ENCODE results near the gene TCF25.
"Not testable (repeated sequence)": the region's sequence is repeated elsewhere in the genome, so short reads cannot be mapped to it uniquely, and the experiment has no call there.

Gene TCF25

DNA sequence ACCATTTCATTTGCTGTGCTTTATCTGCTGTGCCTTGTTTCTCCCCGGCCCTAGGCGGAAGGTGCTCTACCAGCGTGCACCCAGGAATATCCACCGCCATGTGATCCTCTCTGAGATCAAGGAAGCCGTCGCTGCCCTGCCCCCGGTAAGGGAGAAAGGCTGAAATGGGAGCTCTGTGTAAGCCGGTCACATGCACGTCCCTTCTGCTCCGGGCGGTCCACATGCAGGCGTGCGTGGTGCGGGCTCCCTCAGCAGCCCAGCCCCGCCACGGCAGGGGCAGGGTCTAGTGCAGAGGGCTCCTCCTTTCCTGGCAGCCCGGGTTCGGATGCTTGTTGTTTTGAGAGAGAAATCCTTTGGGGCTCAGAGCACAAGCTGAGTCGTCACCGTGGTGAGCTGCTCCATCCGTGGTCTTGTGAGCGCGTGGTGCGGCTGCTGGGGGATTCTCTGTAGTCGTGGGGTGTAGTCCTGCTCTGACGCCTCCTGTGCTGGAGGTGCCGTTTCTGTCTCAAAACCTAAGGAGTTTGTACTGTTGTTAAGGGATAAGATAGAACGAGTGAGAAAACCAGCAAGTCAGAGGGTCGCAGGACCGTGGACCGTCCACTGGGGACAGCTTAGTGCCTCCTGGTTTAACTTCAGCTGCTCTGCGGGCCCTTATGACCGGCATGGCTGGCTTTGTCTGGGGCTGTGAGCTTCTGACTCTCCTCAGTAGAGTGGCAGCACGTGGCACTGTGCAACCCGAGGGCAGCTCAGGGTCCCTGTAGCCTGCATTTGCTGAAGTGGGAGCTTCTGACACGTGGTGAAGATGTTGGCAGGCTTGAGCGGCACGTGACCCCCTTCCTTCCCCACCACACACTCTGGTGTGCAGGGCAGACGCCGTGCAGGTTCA is 33.0 kb downstream of the TCF25 start:
- H3K9ac ChIP-seq (ENCODE audit: low read length): no peak overlapping the region
- no peaks in the 10 kb centered on the region for H3K4me1 ChIP-seq (ENCODE audit: control insufficient read depth, insufficient read depth, low read length)
- H3K27me3 ChIP-seq (ENCODE audit: control insufficient read depth, insufficient read depth, low read length): no peaks in the 10 kb centered on the region
- peaks cover 36% of the 10 kb centered on the region for H3K36me3 ChIP-seq (ENCODE audit: control insufficient read depth, insufficient read depth, low read length)
- no peak overlapping the region for H3K4me3 ChIP-seq (ENCODE audit: low read length)
- no peak overlapping the region for H3K27ac ChIP-seq (ENCODE audit: low read depth, low read length)

DNA sequence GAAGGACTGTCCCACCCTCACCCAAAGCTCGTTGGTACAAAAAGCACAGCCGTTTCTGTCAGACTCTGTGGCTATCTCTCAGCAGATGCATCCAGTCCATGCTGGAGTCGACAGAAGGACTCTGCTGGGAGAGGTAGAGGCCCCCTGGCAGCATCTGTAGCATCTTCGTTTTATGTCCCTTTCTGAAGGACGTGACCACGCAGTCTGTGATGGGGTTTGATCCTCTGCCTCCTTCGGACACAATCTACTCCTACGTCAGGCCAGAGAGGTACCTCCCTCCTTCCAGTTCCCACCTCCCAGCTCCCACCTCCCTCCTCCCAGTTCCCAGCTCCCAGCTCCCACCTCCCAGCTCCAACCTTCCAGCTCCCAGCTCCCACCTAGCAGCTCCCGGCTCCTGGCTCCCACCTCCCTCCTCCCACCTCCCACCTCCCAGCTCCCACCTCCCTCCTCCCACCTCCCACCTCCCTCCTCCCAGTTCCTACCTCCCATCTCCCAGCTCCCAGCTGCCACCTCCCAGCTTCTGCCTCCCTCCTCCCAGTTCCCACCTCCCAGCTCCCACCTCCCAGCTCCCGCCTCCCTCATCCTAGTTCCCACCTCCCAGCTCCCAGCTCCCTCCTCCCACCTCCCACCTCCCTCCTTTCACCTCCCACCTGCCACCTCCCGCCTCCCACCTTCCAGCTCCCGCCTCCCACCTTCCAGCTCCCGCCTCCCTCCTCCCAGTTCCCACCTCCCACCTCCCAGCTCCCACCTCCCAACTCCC is 33.8 kb downstream of the TCF25 start:
- Histone ChIP-seq H3K4me1 (ENCODE audit: control insufficient read depth, insufficient read depth, low read length) (no peaks in the 10 kb centered on the region), H3K27ac (ENCODE audit: low read depth, low read length) (no peak overlapping the region), H3K27me3 (ENCODE audit: control insufficient read depth, insufficient read depth, low read length) (no peaks in the 10 kb centered on the region), H3K4me3 (ENCODE audit: low read length) (no peak overlapping the region), H3K9ac (ENCODE audit: low read length) (no peak overlapping the region), H3K36me3 (ENCODE audit: control insufficient read depth, insufficient read depth, low read length) (peaks cover 38% of the 10 kb centered on the region)

DNA sequence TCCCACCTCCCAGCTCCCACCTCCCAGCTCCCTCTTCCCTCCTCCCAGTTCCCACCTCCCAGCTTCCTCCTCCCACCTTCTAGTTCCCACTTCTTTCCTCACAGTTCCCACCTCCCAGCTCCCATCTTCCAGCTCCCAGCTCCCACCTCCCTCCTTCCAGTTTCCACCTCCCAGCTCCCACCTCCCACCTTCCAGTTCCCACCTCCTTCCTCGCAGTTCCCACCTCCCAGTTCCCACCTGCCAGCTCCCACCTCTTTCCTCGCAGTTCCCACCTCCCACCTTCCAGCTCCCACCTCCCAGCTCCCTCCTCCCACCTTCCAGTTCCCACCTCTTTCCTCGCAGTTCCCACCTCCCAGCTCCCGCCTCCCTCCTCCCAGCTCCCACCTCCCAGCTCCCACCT is 34.8 kb downstream of the TCF25 start:
- no peak overlapping the region for H3K9ac ChIP-seq (ENCODE audit: low read length)
- no peak overlapping the region for H3K27ac ChIP-seq (ENCODE audit: low read depth, low read length)
- H3K4me1 ChIP-seq (ENCODE audit: control insufficient read depth, insufficient read depth, low read length): no peaks in the 10 kb centered on the region
- no peak overlapping the region for H3K4me3 ChIP-seq (ENCODE audit: low read length)
- no peaks in the 10 kb centered on the region for H3K27me3 ChIP-seq (ENCODE audit: control insufficient read depth, insufficient read depth, low read length)
- peaks cover 33% of the 10 kb centered on the region for H3K36me3 ChIP-seq (ENCODE audit: control insufficient read depth, insufficient read depth, low read length)

DNA sequence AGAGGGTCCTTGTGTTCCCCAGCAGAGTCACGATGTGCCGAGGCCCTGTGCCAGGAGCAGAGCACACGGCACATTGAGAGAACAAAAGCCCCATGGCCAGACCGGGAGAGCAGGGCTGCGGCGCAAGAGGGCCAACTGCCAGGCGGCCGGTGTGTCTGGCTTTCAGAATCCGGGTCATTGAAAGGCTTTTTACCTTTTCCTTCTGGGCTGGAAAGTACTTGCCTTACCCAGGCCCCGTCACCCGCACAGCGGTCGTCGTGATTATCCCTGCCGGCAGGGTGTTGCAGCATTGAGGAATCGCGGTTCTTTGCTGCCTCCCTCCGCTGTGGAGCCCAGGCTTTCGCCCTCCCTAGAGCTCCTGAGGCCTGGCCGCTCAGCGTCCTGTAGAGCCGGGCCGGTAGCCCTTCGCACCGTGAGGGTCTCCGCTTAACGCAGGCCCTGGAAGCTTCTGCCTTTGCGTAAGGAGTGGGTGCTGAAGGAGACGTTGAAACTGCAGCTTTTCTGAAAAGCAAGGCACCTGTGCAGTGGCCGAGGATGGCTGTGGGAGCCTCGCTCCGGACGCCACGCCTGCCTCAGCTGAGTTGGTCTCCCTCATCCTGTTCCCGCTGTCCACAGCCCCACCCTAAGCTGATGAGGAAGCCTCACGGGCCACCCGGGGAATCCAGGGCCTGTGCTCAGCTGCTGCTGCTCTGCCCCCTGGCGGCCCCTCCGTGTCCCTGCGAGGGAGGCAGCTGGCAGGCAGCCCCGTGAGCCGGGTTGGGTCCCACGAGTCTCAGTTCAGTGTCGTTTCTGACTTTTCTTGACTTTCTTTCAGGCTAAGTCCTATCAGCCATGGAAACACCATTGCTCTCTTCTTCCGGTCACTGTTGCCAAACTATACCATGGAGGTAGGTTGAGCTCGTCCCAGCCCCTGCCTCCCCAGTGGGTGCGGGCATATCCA is 36.7 kb downstream of the TCF25 start:
- H3K4me3 ChIP-seq (ENCODE audit: low read length): no peak overlapping the region
- H3K9ac ChIP-seq (ENCODE audit: low read length): no peak overlapping the region
- H3K27ac ChIP-seq (ENCODE audit: low read depth, low read length): no peak overlapping the region
- no peaks in the 10 kb centered on the region for H3K4me1 ChIP-seq (ENCODE audit: control insufficient read depth, insufficient read depth, low read length)
- H3K27me3 ChIP-seq (ENCODE audit: control insufficient read depth, insufficient read depth, low read length): no peaks in the 10 kb centered on the region
- H3K36me3 ChIP-seq (ENCODE audit: control insufficient read depth, insufficient read depth, low read length): peaks cover 25% of the 10 kb centered on the region

DNA sequence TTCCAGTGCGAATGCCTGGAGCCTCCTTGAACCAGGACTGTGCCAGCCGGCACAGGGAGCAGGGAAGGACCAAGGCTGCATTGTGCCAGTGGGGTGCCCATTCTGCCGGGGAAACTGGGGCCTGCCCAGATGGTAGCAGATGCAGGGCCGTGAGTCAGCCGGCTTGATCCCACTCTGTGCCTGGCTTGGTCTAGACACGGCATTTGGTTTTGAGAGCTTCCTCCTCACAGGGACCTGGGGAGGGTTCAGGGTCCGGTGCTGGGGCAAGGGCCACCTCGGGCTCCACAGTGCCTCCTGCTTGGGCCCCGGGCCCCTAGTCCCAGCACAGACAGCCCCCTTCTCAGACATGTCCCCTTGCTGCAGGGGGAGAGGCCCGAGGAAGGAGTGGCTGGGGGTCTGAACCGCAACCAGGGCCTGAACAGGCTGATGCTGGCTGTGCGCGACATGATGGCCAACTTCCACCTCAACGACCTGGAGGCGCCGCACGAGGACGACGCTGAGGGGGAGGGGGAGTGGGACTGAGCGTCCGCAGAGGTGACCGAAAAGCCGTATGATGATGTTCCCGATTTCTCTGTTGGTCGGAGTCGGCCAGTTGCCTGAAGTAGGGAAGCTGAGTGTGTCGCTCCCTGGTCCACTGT is 37.4 kb downstream of the TCF25 start:
- no peak overlapping the region for H3K9ac ChIP-seq (ENCODE audit: low read length)
- no peaks in the 10 kb centered on the region for H3K4me1 ChIP-seq (ENCODE audit: control insufficient read depth, insufficient read depth, low read length)
- no peaks in the 10 kb centered on the region for H3K27me3 ChIP-seq (ENCODE audit: control insufficient read depth, insufficient read depth, low read length)
- H3K36me3 ChIP-seq (ENCODE audit: control insufficient read depth, insufficient read depth, low read length): peaks cover 22% of the 10 kb centered on the region
- H3K4me3 ChIP-seq (ENCODE audit: low read length): no peak overlapping the region
- H3K27ac ChIP-seq (ENCODE audit: low read depth, low read length): no peak overlapping the region

DNA sequence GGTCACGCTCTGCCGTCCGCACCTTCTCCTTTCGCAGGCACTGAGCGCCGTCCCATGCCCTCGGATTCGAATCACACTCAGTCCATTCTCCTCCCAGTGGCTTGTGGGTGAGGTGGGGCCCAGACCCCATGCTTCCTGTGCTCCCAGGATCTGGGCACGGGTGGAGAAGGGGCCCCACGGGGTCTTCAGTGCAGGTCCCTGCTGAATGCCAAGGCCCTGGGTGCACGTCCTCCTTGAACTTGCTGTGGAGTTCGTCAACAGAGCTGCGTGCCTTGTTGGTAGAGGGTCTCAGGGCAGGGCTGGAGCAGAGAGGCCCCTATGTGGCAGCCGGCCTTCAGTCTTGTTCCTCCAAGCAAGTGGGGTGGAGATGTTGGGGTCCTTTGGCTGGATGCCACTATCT is 38.0 kb downstream of the TCF25 start:
- no peak overlapping the region for H3K9ac ChIP-seq (ENCODE audit: low read length)
- H3K4me1 ChIP-seq (ENCODE audit: control insufficient read depth, insufficient read depth, low read length): no peaks in the 10 kb centered on the region
- no peaks in the 10 kb centered on the region for H3K27me3 ChIP-seq (ENCODE audit: control insufficient read depth, insufficient read depth, low read length)
- no peak overlapping the region for H3K4me3 ChIP-seq (ENCODE audit: low read length)
- H3K36me3 ChIP-seq (ENCODE audit: control insufficient read depth, insufficient read depth, low read length): peaks cover 17% of the 10 kb centered on the region
- no peak overlapping the region for H3K27ac ChIP-seq (ENCODE audit: low read depth, low read length)

DNA sequence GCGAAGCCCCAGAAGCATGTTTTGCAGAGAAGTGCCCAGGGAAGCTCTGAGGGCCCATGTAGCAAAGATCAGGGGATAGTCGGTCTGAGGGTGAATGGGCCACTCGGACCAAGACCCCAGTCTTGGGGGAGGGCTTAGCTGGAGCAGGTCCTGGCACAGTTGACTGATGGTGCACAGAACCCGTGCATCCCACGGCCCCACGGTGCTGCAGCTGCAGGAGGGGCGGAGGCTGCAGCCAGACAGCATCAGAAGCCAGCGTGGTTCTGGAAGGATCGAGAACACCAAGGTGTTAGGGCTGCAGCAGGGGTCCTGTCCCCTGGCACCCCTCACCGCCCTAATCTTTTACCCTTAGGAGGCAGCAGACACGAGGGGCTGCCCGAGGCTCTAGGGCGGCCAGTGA is 38.8 kb downstream of the TCF25 start:
- Histone ChIP-seq H3K36me3 (ENCODE audit: control insufficient read depth, insufficient read depth, low read length) (peaks cover 9% of the 10 kb centered on the region), H3K4me1 (ENCODE audit: control insufficient read depth, insufficient read depth, low read length) (no peaks in the 10 kb centered on the region), H3K27ac (ENCODE audit: low read depth, low read length) (no peak overlapping the region)

DNA sequence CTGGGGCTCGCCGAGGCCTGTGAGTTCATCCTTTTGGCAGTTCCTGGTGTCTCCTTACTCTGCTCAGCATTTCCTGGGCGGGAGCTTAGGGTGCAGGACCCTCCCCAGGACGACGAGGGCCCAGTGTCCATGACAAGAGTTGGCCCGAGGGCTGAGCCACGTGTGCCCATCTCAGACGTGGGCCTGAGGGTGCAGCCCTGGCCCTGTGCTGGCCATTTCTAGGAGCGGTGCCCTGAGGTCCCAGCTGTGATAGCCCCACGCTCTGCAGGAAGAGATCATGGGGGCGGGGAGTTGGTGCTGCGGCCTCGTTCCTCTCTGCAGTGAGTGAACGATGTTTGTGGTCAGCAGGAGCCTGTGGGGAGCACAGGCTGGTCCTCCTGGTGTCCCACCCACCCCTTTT is 39.2 kb downstream of the TCF25 start:
- H3K4me3 ChIP-seq (ENCODE audit: low read length): no peak overlapping the region
- H3K4me1 ChIP-seq (ENCODE audit: control insufficient read depth, insufficient read depth, low read length): peaks cover 1% of the 10 kb centered on the region
- peaks cover 9% of the 10 kb centered on the region for H3K36me3 ChIP-seq (ENCODE audit: control insufficient read depth, insufficient read depth, low read length)
- no peak overlapping the region for H3K27ac ChIP-seq (ENCODE audit: low read depth, low read length)
- H3K27me3 ChIP-seq (ENCODE audit: control insufficient read depth, insufficient read depth, low read length): no peaks in the 10 kb centered on the region
- no peak overlapping the region for H3K9ac ChIP-seq (ENCODE audit: low read length)

More for the DNA sequence above, 38.8 kb downstream of the TCF25 start:
- Histone ChIP-seq H3K4me3 (ENCODE audit: low read length) (no peak overlapping the region), H3K27me3 (ENCODE audit: control insufficient read depth, insufficient read depth, low read length) (no peaks in the 10 kb centered on the region), H3K9ac (ENCODE audit: low read length) (no peak overlapping the region)

DNA sequence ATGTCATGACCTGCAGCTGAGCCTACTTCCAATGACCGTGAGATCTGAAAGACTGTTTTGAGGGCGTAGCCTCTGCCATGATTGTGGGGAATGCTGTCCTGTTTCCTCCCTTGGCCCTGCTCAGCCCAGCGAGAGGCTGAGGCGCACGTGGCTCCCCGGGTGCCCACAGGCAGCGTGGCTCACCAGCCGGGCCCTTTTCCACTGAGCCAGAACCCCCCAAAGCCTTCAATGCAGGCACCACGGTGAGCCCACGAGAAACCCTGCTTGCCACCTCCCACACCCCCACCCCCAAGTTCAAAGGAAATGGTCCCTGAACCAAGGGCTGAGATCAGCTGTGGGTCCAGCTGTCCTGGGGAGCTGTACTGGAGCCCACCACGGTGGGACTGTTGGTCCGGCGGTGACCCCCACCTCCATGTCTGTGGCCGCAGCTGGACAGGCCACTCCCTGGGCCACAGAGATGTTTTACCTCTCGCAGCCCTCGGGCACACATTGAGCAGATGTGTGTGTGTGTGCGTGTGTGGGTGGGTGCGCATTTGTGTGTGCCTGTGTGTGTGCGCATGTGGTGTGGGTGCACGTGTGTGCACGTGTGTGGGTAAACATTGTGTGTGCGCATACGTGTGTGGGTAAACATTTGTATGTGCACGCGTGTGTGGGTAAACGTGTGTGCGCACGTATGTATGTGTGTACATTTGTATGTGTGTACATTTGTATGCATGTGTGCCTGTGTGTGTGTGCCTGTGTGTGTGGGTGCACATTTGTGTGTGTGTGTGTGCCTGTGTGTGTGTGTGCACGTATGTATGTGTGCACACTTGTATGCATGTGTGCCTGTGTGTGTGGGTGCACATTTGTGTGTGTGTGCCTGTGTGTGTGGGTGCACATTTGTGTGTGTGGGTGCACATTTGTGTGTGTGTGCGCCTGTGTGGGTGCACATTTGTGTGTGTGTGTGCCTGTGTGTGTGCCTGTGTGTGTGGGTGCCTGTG is 40.3 kb downstream of the TCF25 start:
- no peak overlapping the region for H3K27ac ChIP-seq (ENCODE audit: low read depth, low read length)
- peaks cover 10% of the 10 kb centered on the region for H3K4me1 ChIP-seq (ENCODE audit: control insufficient read depth, insufficient read depth, low read length)
- H3K36me3 ChIP-seq (ENCODE audit: control insufficient read depth, insufficient read depth, low read length): peaks cover 8% of the 10 kb centered on the region
- H3K27me3 ChIP-seq (ENCODE audit: control insufficient read depth, insufficient read depth, low read length): no peaks in the 10 kb centered on the region
- H3K9ac ChIP-seq (ENCODE audit: low read length): no peak overlapping the region
- no peak overlapping the region for H3K4me3 ChIP-seq (ENCODE audit: low read length)

DNA sequence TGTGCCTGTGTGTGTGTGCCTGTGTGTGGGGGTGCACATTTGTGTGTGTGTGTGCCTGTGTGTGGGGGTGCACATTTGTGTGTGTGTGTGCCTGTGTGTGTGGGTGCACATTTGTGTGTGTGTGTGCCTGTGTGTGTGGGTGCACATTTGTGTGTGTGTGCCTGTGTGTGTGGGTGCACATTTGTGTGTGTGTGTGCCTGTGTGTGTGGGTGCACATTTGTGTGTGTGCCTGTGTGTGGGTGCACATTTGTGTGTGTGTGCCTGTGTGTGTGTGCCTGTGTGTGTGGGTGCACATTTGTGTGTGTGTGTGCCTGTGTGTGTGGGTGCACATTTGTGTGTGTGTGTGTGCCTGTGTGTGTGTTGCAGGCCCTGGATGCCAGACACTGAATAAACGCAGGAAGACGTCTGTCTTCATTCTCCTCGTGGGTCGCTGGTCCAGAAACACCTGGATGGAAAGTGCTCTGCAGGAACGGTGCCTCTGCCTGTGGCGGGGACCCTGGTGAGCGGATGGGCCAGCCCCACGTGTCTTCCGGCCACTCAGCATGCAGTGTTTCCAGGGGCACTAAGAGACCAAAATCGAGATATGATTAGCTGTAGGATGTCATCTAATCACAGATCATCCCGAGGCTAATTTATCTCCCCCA is 41.4 kb downstream of the TCF25 start:
- H3K9ac ChIP-seq (ENCODE audit: low read length); H3K27me3 ChIP-seq (ENCODE audit: control insufficient read depth, insufficient read depth, low read length); H3K27ac ChIP-seq (ENCODE audit: low read depth, low read length); H3K4me3 ChIP-seq (ENCODE audit: low read length); H3K36me3 ChIP-seq (ENCODE audit: control insufficient read depth, insufficient read depth, low read length): not testable (repeated sequence)
- H3K4me1 ChIP-seq (ENCODE audit: control insufficient read depth, insufficient read depth, low read length): peaks cover 10% of the 10 kb centered on the region
